Fibroblast of villous mesenchyme (primary cell): ENCODE results near the gene RFX4. TPM values are rescaled to one million over a fixed set of nuclear protein-coding genes. Genes with fewer than 3 reads are reported as not detected.

Source experiments
- DNase-seq: peaks from one replicate; pipeline ENCODE4 v3.0.0-alpha.2; 2010; ENCODE audit warnings: low read depth
- H3K4me3 ChIP-seq: 2 replicates; pipeline ENCODE4 v1.5.1; 2011; ENCODE audit warnings: low read depth, mild to moderate bottlenecking, low read length
- total RNA-seq: library from RNA; depleted of rRNA; stranded (reverse); fragments of >200 nt; gene quantifications from 2 replicates; pipeline ENCODE4 v1.2.3, GENCODE V29; 2012
- TF ChIP-seq, protein P1 (sequence below): IDR thresholded peaks from 2 replicates; pipeline ENCODE4 v1.5.1; 2012; ENCODE audit warnings: low read depth, mild to moderate bottlenecking, low read length; ENCODE audit not compliant: insufficient read depth

RFX4 gene
- total RNA-seq, 1 donor = not detected

GRCh38 chr12:106711316-106711715 is 128.5 kb downstream of the RFX4 start:
- DNase-seq = no peak
- TF ChIP-seq, protein P1, sequence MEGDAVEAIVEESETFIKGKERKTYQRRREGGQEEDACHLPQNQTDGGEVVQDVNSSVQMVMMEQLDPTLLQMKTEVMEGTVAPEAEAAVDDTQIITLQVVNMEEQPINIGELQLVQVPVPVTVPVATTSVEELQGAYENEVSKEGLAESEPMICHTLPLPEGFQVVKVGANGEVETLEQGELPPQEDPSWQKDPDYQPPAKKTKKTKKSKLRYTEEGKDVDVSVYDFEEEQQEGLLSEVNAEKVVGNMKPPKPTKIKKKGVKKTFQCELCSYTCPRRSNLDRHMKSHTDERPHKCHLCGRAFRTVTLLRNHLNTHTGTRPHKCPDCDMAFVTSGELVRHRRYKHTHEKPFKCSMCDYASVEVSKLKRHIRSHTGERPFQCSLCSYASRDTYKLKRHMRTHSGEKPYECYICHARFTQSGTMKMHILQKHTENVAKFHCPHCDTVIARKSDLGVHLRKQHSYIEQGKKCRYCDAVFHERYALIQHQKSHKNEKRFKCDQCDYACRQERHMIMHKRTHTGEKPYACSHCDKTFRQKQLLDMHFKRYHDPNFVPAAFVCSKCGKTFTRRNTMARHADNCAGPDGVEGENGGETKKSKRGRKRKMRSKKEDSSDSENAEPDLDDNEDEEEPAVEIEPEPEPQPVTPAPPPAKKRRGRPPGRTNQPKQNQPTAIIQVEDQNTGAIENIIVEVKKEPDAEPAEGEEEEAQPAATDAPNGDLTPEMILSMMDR = no peak
- H3K4me3 ChIP-seq = no peak overlapping the region

- no peak overlapping the region for H3K4me3 ChIP-seq
- DNase-seq = no peak
- TF ChIP-seq, protein P1 = no peak
Measured at GRCh38 chr12:106712768-106713167, 130.0 kb downstream of the RFX4 start.

- TF ChIP-seq, protein P1 = no peak
- DNase-seq = no peak
- H3K4me3 ChIP-seq = no peak overlapping the region
Measured at GRCh38 chr12:106714926-106715325, 132.1 kb downstream of the RFX4 start.

- DNase-seq = no peak
- H3K4me3 ChIP-seq = no peak overlapping the region
- TF ChIP-seq, protein P1 = no peak
Measured at GRCh38 chr12:106715582-106715981, 132.8 kb downstream of the RFX4 start.

- TF ChIP-seq, protein P1 = no peak
- H3K4me3 ChIP-seq = no peak overlapping the region
- DNase-seq = no peak
Measured at GRCh38 chr12:106717673-106718072, 134.9 kb downstream of the RFX4 start.

DNA sequence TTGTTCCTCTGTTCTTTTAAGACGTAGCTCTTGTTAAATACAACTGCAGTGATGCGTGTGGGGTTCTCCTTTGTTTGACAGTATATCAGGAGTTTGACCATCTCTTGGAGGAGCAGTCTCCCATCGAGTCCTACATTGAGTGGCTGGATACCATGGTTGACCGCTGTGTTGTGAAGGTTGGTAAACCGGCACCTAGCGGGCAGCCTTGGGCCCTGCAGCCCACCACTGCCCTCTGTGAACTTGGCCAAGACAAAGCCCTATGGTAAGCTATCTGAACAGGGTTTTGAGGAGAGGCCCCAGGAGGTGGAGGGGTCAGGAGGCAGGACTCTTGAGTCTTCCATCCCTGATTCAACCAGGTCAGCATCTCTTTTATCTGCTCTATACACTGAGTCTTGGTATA is 137.1 kb downstream of the RFX4 start:
- no peak for DNase-seq
- H3K4me3 ChIP-seq = no peak overlapping the region
- TF ChIP-seq, protein P1 = no peak

GRCh38 chr12:106720696-106721095 is 137.9 kb downstream of the RFX4 start:
- no peak for DNase-seq
- TF ChIP-seq, protein P1 = no peak
- no peak overlapping the region for H3K4me3 ChIP-seq
